IMR-90 (cell line): ENCODE measurements around the gene TACR2.

Experiments
- CEBPB ChIP-seq: IDR thresholded peaks from 2 replicates; pipeline ENCODE4 v1.6.1; 2012; ENCODE audit warnings: low read depth, low read length, improper control_type of control experiment
- CHD1 ChIP-seq: IDR thresholded peaks from 2 replicates; pipeline ENCODE4 v1.6.1; 2012; ENCODE audit warnings: low read depth, low read length, improper control_type of control experiment
- POLR2A ChIP-seq: IDR thresholded peaks from 2 replicates; pipeline ENCODE4 v1.6.1; 2012; ENCODE audit warnings: mild to moderate bottlenecking, low read depth, low read length
- RAD21 ChIP-seq: IDR thresholded peaks from 2 replicates; pipeline ENCODE4 v1.6.1; 2012; ENCODE audit warnings: low read length, improper control_type of control experiment
- TF ChIP-seq, protein P1 (sequence below): conservative IDR thresholded peaks from 2 replicates; pipeline ENCODE4 v1.5.1; 2012; ENCODE audit warnings: mild to moderate bottlenecking, low read depth, low read length, improper control_type of control experiment
- TF ChIP-seq, protein P2 (sequence below): fragments of 150-350 bp; IDR thresholded peaks from 2 replicates; pipeline ENCODE4 v1.6.1; 2016; ENCODE audit warnings: low read depth, mild to moderate bottlenecking, low read length, moderate library complexity, borderline replicate concordance

DNA sequence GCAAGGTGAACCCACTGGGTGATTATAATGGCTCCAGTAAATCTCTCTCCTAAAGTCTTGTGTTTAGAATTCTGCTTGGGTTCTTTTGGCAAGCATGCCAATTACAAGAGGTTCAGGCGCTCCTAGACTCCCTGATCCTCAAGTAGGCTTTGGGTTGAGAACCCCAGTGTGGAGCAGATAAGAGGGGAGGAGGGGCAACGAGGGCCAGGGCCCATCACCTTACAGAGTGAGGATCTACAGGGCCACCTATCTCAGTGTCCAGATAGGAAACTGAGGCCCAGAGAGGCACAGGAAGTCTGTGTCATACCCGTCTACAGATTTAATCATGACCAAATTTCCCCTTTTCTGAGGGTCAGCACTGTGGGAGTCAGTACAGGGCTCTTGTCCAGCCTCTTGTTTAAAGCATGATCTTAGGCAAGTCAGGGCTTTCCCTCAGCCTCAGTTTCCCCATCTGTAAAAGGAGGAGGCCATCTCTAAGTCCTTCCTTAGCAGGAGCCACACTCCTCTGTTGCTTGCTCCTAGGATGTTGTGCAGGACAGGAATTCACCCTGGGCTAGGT is 4.4 kb downstream of the TACR2 start:
- TF ChIP-seq POLR2A (no peak), CHD1 (no peak), RAD21 (no peak), CEBPB (no peak)
- TF ChIP-seq, protein P1, sequence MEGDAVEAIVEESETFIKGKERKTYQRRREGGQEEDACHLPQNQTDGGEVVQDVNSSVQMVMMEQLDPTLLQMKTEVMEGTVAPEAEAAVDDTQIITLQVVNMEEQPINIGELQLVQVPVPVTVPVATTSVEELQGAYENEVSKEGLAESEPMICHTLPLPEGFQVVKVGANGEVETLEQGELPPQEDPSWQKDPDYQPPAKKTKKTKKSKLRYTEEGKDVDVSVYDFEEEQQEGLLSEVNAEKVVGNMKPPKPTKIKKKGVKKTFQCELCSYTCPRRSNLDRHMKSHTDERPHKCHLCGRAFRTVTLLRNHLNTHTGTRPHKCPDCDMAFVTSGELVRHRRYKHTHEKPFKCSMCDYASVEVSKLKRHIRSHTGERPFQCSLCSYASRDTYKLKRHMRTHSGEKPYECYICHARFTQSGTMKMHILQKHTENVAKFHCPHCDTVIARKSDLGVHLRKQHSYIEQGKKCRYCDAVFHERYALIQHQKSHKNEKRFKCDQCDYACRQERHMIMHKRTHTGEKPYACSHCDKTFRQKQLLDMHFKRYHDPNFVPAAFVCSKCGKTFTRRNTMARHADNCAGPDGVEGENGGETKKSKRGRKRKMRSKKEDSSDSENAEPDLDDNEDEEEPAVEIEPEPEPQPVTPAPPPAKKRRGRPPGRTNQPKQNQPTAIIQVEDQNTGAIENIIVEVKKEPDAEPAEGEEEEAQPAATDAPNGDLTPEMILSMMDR: no peak
- TF ChIP-seq, protein P2, sequence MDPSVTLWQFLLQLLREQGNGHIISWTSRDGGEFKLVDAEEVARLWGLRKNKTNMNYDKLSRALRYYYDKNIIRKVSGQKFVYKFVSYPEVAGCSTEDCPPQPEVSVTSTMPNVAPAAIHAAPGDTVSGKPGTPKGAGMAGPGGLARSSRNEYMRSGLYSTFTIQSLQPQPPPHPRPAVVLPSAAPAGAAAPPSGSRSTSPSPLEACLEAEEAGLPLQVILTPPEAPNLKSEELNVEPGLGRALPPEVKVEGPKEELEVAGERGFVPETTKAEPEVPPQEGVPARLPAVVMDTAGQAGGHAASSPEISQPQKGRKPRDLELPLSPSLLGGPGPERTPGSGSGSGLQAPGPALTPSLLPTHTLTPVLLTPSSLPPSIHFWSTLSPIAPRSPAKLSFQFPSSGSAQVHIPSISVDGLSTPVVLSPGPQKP: no peak
